NCI-H345 (cell line): ENCODE results near the gene MBLAC1.

Experiments
- DNase-seq: peaks from one replicate; lab custom pipeline; 2025; lab: John Stamatoyannopoulos, UW

MBLAC1 gene

GRCh38 chr7:100154651-100155491 is 28.1 kb downstream of the MBLAC1 start:
- DNase-seq, result no peak

DNA sequence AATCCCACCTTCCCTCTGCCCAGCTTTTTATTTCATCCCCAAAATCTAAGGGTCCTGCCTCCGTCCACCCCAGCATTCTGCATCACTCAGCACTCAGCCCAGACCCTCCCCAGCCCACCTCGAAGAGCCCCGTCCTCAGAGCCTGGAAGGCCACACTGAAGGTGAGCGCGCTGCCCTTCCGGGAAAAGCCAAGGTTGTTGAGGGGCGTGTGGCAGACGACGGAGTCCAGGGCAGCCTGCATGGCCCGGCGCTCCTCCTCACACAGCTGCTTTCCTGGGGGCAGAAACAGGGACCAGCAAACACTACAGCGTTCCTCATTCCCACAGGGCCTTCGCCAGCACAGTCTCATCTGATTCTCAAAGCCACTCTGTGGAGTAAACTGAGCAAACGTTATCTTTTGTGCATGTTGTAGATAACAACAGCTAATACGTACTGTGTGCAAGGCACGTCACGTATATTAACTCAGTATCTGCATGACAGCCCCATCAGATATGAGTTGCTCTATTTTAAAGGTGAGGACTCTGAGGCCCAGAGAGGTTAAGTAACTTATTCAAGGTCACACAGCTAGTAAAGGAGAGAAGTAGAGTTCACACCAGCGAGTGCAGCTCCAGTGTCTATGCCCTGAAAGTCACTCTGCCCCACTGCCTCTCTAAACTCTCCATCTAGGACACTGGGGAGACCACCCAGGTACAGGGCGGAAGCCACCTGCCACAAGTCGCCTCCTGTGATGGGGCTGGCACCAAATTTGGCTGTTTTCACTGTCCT is 29.0 kb downstream of the MBLAC1 start:
- DNase-seq, result no peak

DNA sequence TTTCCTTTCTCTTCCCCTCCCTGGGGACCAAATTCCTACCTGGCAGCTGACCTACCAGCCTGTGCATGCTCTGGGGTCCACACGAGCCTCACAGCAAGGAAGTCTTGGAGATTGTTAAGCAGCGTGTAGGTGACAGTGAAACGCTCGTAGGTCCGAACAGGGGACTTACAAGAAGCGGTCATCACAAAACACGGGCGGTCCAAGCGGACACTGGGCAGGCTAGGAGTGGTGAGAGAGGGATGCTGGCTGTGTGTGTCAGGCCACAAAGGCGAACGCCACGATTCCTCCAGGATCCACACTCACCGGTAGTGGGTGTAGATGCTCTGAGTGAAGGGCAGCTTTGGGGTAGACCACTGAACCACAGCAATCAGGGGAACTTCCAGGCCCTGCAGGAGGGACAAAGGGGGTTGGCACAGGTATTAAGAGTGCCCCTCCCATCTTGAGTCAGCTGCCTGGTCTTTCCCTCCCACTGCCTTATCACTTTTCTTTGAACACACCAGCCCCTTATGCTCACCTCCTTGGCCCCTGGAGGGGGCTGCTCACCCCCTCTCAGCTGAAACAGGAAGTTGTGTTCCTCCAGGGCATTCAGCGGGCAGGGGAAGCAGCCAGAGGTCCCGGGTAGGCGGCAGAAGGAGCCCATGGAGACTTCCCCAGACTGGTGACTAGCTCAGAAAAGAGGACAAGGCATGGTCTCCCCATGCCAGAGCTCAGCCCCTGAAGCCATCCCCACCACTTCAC is 29.7 kb downstream of the MBLAC1 start:
- DNase-seq, result no peak

GRCh38 chr7:100157069-100157333 is 30.2 kb downstream of the MBLAC1 start:
- no peak for DNase-seq

DNA sequence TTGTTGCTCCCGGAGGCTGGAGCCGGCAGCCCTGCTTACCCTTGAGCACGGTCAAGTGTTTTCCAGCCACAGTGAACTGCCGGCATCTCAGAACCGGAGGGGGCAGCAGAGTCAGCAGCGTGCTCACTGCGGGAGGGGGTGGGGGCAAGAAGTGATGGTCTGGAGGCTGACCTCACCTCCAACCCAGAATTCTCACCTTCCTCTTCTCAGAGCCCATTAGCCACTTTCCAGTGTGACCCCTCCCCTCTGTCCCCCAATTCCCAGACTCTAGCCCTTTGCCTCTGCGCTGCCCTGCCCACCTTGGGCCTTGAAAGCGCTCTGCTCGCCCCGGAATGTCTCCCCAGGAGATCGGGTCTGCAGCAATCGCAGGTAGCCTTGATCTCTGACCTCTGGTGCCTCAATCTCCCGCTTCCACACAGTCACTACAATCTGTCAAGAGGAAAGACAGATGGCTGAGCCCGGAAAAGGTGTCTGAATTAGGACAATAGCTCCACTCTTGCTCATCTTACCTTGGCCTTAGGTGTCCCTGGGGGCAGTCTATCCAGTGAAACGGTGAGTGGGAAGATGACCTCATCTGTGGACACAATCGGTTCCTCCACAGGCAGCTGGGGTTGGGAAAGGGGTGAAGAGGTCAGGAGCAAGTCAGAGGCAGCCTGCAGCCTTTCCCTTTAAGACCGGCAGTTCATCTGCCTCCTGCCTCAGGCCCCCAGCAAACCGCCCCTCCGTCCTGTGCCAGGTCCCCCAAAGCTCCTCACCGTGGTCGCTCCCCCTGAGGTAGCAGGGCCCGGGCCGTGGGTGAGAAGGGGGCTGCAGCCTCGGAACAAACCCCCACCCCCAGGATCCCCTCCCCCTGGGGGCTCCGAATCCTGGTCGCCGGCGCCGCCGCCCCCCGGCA is 30.8 kb downstream of the MBLAC1 start:
- DNase-seq, result no peak

- DNase-seq, result peak; percentile 88
These were observed 31.7 kb downstream of the MBLAC1 start, which contains the start of gene TRAPPC14 for GRCh38 chr7:100158229-100159098. Gene TRAPPC14 (minus strand): TSS chr7:100158723. CDS start chr7:100158499, 224 bp downstream.

GRCh38 chr7:100159099-100159623 is 32.4 kb downstream of the MBLAC1 start:
- DNase-seq, result no peak

- DNase-seq, result no peak
These were observed 33.3 kb downstream of the MBLAC1 start for GRCh38 chr7:100160067-100160466.

DNA sequence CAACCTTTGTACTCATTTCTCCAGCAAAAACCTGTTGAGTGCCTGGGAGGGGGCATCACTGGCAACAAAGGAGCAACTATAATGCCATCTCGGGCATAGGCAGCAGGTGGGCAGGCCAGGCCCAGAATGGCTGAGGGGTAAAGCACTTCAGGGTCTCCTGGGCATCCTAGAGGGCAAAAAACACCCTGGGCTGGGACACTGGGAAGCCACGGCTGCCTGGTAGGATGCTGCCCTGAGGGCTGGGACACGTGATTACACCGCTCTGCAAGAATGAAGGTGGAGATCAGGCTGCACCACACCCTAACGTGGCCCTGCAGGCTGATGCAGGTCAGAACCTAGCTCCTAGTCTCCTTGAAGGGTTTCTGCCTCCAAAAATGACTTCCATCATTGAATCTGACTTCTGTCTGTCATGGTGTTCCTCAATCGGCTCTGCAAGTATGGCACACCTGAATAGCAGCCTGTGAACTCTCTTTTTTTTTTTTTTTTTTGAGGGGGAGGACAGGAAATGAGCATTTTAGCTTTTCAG is 36.3 kb downstream of the MBLAC1 start:
- peak; percentile 23 for DNase-seq

DNA sequence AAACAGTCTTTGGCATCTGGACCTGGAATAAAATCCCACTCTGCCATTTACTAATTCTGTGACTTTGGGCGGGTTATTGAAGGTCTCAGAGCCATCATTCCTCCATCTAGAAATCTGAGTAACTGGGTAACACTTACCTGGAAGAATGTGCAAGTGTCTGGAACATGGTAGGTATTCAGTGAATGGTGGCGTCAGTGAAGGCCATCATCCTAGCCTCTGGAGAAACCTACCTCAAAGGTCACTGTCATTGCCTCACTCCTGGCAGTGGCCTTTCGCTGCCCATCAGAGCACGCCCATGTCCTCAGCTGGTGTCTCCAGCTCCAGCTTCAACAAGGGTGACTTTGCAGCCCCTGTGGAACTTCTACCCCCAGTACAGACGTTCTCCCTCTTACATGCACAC is 37.1 kb downstream of the MBLAC1 start:
- no peak for DNase-seq

- DNase-seq, result no peak
These were observed 39.7 kb downstream of the MBLAC1 start for GRCh38 chr7:100166317-100166940.

GRCh38 chr7:100166970-100167911 is 40.5 kb downstream of the MBLAC1 start:
- DNase-seq, result no peak

GRCh38 chr7:100167912-100168323 is 41.2 kb downstream of the MBLAC1 start:
- no peak for DNase-seq

GRCh38 chr7:100169147-100169850 is 42.5 kb downstream of the MBLAC1 start:
- DNase-seq, result no peak

GRCh38 chr7:100170101-100170897 is 43.5 kb downstream of the MBLAC1 start:
- no peak for DNase-seq

- no peak for DNase-seq
These were observed 44.4 kb downstream of the MBLAC1 start for GRCh38 chr7:100171087-100171681.

DNA sequence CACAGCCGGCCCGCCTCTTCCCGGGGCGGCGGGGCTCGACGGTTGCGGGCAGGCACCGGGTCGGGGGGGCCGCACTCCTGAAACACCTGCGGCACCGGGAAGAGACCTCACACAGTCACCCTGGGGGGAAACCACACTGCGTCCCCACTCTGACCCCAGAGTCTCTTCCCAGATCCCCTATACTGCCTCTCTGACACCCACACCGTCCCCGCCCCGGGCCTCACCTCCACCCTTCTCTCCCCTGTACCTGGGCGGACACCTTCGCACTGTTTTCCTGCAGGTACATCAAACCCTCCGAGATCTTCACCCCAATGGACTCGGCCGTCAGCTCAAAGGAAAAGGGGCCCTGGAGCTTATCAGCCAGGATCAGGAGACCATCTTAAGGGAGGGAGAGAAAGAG is 45.1 kb downstream of the MBLAC1 start:
- no peak for DNase-seq
